Activated naive CD4-positive, alpha-beta T cell treated with anti-CD3 and anti-CD28 coated beads, Interleukin-2, amount 50 U/mL, for 72 hours (primary cell): Measurements from ENCODE around the gene ATR. TPM values are rescaled to one million over a fixed set of nuclear protein-coding genes. Genes with fewer than 3 reads are reported as not detected.
"Not testable (repeated sequence)": the region's sequence is repeated elsewhere in the genome, so short reads cannot be mapped to it uniquely, and the experiment has no call there.

Source experiments
- ATAC-seq, 2 donors: fragments of 150-1000 bp; cut with Tn5 transposase; 2 replicates each; pipeline ENCODE4 v1.10.0; 2021; ENCODE audit warnings: mild to moderate bottlenecking in 2 of 2, moderate library complexity in 2 of 2
- DNase-seq, 2 donors: peaks; one replicate each; pipeline ENCODE4 v3.0.0; 2021 to 2022; ENCODE audit warnings: low spot score in 2 of 2
- H3K27ac Mint-ChIP-seq, 2 donors: one replicate each; pipeline ENCODE4 v1.8.0; 2022; ENCODE audit warnings: mild to moderate bottlenecking in 2 of 2, mixed read lengths in 2 of 2
- H3K36me3 Mint-ChIP-seq, 2 donors: one replicate each; pipeline ENCODE4 v1.8.0; 2022; ENCODE audit warnings: mixed read lengths in 2 of 2
- H3K9me3 Mint-ChIP-seq, 2 donors: one replicate each; pipeline ENCODE4 v1.8.0; 2022; ENCODE audit warnings: mixed read lengths in 2 of 2
- total RNA-seq, 2 donors: library from RNA; stranded (reverse); gene quantifications; one replicate each; pipeline ENCODE4 v1.2.3, GENCODE V29; 2022

The ATR gene
- 10 to 100 TPM; 33.1 to 45.0 TPM for total RNA-seq

DNA sequence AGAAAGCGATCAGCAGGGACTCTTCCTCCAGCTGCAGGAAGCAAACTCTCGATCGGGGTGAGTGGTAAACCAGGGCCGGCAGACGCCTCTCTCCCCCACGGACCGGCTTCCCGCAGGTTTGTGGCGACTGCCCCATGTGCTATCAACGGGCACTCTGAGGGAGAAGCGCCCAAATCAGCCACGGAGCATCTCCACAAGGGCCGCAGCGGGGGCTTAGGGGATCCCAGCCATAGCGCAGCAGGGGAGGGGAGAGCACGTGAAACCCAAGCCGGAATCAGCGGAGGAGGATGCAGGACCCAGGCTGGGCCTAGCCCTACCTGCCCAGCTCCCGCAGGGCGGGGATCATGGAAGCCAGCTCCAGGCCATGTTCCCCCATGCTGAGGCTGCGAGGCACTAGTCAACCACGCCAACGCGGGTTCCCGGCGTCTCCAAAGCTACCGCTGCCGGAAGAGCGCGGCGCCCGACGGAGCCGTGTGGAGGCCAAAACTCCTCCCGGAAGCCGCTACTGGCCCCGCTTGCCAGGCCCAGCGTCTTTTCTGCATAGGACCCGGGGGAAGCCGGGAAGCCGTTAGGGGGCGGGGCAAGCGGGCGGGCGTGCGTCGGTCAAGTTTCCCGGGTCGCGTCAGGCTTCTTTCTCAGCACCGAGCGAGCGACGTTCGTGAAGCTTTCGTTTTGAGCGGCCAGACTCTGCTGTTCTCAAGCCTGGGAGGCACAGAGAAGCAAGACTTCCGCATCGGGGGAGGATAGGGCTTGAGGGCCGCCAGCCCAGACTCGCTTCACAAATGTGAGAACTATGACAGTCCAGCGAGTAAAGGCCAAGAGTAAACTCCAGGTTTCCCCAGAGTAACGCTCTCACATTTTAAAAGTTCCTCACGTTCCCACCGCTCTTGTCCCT, at the start of gene ATR:
TSS of gene ATR (minus strand) at position 405 of the 895 bp plus-strand sequence. CDS start at position 376, 29 bp downstream.
- Mint-ChIP-seq H3K9me3 (no peaks in the 10 kb centered on the region), H3K36me3 (peaks cover 7 to 22% of the 10 kb centered on the region in 2 donors), H3K27ac (peak within 1 kb of the TSS; percentile 91 to 100)
- ATAC-seq (peak; percentile 94 to 95), DNase-seq (peak; percentile 96 to 97)

DNA sequence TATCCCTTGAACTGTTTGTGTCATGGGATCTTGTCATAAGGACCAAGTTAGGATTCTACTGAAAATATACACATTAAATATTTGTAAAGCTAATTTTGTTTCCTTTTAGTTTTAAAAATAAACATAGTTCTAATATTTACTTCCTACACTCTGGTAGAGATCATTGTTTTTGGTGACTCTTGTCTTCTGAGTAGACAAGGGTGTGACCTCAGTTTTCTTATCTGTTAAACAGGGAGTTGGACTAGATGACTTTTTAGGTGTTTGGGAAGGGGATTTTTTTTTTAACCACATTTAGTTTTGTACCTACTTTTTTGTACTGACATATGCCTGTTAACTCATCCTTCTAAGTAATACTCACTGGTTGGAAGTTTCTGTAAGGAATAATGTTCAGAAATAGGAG, 48.4 kb upstream of the ATR start:
- H3K27ac Mint-ChIP-seq, result no peak overlapping the region
- ATAC-seq (no peak), DNase-seq (no peak)
- no peaks in the 10 kb centered on the region for H3K9me3 Mint-ChIP-seq
- no peaks in the 10 kb centered on the region for H3K36me3 Mint-ChIP-seq

DNA sequence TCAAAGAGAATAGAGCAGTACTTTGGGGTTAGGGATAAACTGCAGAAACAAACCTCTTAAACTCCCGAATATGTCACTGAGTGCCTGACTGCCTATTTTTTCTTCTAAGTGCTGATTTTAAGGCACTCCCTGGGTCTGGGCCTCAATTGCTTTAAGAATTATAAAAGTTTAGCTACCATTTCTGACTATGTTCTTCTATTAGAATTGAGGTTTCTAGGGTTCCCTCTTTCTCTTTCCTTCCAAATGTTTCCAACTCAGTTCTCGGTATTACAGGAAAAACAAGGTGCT, 46.6 kb upstream of the ATR start:
- Mint-ChIP-seq H3K36me3 (no peaks in the 10 kb centered on the region), H3K9me3 (no peaks in the 10 kb centered on the region), H3K27ac (no peak overlapping the region)
- ATAC-seq, result no peak
- DNase-seq, result no peak

DNA sequence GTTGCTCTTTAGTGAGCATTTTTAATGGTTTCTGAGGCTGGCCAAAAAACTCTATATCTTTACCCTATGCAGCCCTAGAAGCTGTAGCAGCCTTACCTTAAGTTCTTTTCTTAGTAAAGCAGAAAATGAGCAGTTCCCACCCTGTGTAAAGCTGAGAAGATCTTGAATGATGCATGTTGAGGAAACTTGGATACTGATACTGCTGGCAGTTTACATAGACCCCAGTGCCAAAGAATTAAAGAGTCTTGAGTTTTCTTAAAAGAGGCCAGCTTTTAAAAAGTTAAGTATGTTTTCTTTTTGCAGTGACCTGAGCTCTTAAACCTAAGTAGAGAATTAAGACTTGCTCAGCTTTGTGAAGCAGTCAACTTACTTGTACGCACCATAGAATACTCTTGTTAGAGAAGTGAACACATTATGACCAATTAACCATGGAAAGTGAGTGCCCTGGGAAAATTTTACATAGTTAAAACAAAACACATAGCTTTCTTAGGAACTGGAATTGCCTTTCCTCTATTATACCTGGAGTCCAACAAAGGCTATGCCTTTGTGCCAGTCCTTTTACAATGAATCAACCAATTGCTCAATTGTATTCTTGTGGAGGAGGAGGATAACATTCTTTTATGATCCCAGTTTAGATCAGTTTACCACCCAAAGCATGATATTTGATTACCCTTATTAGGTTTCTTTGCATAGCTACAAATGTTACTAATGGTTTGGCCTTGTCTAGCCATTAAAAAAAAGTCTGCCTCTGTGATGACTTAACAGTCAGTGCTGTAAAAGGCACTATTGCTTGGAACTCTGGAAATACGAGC, 46.0 kb upstream of the ATR start:
- Mint-ChIP-seq H3K27ac (no peak overlapping the region), H3K9me3 (no peaks in the 10 kb centered on the region), H3K36me3 (no peaks in the 10 kb centered on the region)
- no peak for DNase-seq
- no peak for ATAC-seq

DNA sequence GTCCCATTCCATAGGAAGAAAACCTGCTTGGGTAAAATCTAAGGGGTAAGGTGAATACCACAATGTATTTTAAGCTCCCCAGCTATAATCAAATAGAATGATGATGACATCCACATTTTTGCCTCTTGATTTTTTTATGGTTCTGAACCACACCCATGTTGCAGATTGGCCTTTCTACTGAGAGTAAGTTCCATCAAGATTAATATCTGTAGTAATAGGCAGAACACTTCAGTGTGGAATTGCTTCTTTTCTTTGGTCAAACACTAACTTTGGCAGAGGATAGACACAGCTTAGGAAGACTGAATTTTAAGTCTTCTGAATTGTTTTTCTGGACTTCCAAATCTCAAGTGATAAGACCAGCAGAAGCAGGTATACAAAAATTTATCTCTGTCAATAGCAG, 44.7 kb upstream of the ATR start:
- Mint-ChIP-seq H3K9me3 (no peaks in the 10 kb centered on the region), H3K27ac (no peak overlapping the region), H3K36me3 (no peaks in the 10 kb centered on the region)
- DNase-seq (no peak), ATAC-seq (no peak)

DNA sequence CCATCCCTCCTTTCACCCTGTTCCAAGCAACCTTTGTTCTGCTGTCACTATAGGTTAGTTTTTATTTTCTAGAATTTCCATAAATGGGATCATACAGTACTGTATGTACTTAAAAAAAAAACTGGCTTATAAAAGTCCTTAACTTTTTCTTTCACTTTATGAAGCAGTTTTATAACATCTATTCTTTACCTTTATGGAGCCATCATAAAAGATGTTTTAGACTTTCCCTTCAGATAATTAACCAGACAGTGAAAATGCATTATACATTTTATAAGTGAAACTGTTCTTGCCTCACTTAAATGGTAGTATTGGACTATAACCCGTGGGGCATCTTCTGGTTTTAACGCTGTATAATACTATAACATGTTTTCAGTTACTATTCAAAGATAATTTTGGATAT, 43.9 kb upstream of the ATR start:
- ATAC-seq (no peak), DNase-seq (no peak)
- Mint-ChIP-seq H3K36me3 (no peaks in the 10 kb centered on the region), H3K27ac (no peak overlapping the region), H3K9me3 (no peaks in the 10 kb centered on the region)

DNA sequence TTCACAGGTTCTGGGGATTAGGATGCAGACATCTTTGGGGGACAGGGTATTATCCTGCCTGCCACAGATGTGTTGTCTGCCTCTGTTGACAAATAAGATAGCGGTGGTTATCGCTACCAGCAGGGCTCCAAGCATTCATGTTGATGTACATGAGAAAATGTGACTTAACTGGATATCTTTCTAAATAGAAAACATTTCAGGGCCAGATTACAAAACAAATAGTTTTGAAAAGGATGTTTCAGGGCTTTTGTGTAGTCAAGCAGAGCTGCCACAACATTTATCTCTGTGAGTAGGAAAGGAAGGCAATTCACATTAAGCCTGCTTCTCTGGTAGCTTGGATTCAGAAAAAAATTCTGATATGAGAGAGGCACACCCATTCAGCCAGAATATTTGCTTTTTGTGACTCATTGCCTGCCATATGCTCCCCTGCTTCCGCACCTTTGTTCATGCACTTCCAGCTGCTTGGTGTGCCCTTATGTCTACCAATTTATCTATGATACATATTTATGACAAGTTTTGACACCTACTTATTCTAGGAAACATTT, 40.5 kb upstream of the ATR start:
- Mint-ChIP-seq H3K36me3 (no peaks in the 10 kb centered on the region), H3K9me3 (no peaks in the 10 kb centered on the region), H3K27ac (no peak overlapping the region)
- ATAC-seq (no peak), DNase-seq (no peak)

DNA sequence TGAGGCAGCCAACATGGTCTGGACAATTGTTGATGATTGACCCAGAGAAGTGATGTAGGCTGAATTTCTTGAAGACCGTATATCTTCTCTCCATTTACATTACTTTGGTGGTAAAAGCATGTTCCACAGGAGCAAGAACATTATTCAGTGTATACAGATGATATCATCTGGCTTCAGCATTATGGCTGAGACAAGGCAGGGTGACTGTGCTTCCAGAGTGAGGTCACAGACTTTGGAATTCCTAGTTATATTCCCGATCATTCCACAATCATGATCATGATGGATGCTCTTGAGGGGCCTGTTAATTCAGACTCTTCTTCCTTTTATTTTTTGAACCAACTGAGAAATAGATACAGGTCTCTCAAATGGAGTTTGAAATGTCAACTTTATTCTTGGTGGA, 36.6 kb upstream of the ATR start:
- ATAC-seq, result no peak
- no peaks in the 10 kb centered on the region for H3K9me3 Mint-ChIP-seq
- no peaks in the 10 kb centered on the region for H3K36me3 Mint-ChIP-seq
- DNase-seq, result no peak
- no peak overlapping the region for H3K27ac Mint-ChIP-seq

DNA sequence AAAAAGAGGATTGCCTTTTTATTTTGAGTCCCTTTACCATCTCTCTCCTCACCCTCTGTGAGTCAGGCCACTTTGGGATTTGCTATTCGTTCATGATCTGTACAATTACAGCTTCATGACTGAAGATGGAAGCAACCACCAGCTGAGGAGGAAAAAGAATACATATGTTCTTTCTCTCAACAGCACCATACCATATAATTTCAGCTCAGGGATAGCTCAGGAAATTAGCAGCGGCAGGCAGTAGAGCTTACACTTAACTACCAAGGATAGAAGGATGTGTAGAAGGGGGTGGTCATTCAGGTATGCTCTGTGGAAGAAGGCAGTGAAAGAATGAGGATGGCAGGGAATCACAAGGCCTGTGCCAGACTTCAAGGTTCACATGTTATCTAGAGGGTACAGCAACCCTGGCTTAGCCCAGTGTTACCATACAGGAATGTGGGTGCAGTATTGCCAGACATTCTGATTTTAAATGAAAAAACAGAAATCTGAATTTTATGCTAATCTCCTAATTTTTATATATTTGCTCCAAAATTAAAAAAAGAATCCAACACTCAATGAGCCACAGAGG, 35.6 kb upstream of the ATR start:
- DNase-seq (no peak), ATAC-seq (no peak)
- Mint-ChIP-seq H3K27ac (no peak overlapping the region), H3K9me3 (no peaks in the 10 kb centered on the region), H3K36me3 (no peaks in the 10 kb centered on the region)

DNA sequence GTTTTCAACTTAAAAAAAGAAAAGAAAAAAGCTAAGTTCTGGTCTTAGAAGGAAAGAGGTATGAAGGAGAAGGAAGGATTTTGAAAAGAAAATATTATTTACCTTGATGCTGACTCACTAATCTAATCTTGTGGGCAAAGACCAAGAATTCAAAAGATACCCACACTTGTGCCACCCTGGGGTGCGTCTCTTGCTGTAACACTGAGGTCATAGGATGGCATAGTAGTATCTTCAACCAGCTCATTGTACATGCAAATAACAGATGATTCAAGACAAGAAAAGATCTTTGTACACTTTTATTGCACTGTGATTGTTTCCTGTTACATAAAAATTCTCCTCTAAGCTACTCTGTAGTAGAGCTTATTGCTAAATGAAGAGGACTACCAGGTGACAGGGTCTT, 35.0 kb upstream of the ATR start:
- no peaks in the 10 kb centered on the region for H3K9me3 Mint-ChIP-seq
- H3K36me3 Mint-ChIP-seq, result no peaks in the 10 kb centered on the region
- H3K27ac Mint-ChIP-seq, result no peak overlapping the region
- DNase-seq (no peak), ATAC-seq (no peak)

DNA sequence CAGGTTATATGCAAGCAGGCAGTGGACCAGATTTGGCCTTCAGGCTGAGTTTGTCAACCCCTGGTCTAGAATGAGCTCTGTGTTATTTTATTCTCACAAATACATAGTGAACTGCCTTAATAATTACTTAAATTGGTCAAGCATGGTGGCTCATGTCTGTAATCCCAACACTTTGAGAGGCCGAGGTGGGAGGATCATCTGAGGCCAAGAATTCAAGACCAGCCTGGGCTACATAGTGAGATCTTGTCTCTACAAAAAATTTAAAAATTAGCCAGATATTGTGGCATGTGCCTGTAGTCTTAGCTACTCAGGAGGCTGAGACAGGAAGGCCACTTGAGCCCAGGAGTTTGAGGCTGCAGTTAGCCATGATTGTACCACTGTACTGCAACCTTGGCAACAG, 32.7 kb upstream of the ATR start:
- no peak for ATAC-seq
- no peaks in the 10 kb centered on the region for H3K9me3 Mint-ChIP-seq

DNA sequence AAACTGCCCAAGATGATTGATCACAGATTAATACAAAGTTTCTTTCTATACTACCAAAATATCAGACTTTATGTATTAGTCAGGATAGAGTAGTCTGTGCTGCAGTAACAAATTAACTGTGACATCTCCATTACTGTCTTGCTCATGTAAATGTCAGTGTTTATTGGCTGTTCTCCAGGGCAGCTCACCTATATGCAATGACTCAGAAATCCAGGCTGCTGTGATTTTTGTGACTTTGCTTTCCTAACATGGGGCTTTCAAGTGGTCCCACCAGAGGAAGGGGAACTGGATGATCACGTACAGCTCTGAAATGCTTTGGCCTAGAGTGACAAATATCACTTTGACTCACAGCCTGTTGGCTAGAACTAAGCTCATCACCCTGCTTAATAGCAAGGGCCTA, 30.6 kb upstream of the ATR start:
- Mint-ChIP-seq H3K9me3 (no peaks in the 10 kb centered on the region), H3K36me3 (no peaks in the 10 kb centered on the region), H3K27ac (no peak overlapping the region)
- no peak for DNase-seq
- ATAC-seq, result peak in 1 of 2 donors; percentile 47

More for the DNA sequence above, 32.7 kb upstream of the ATR start:
- DNase-seq, result no peak
- H3K27ac Mint-ChIP-seq, result no peak overlapping the region
- no peaks in the 10 kb centered on the region for H3K36me3 Mint-ChIP-seq

DNA sequence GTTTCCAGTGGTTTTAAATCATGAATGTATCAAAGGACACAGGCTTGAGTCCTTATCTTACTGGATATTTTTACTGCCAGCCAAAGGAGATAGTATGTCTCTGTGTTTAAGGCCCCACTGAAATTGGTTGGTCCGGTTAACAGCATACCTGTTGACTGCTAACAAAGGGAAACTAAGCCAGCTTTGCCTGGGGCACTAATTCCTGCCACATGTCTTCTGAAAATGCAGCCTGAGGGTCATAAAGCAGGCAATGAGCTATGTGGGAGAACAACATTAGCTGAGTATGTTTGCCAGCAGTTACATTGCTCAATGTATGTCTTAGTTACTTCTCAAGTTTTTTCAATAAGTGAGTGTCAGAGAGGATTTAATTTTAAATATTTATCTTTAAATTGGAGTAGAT, 30.1 kb upstream of the ATR start:
- Mint-ChIP-seq H3K27ac (no peak overlapping the region), H3K36me3 (no peaks in the 10 kb centered on the region), H3K9me3 (no peaks in the 10 kb centered on the region)
- DNase-seq, result no peak
- no peak for ATAC-seq

DNA sequence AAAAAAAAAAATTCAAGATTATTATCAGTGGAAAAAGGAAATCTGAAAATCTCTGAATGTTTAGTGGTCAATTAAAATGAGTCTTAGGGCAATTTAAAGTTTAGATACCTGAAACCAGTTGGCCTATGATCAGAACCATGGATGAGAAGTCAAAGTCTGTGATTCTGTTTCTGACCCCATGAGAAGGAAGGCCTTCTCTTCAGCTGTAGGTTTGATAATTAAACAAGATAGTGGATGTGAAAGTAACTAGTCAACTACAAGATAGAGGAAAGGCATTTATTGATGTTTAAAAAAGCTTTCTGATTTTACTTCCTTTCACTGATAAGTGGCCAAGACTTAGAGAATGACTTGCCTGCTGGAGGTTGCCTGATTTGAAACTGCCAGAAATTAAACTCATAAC, 26.4 kb upstream of the ATR start:
- H3K9me3 Mint-ChIP-seq, result no peaks in the 10 kb centered on the region
- H3K36me3 Mint-ChIP-seq, result no peaks in the 10 kb centered on the region
- no peak for DNase-seq
- no peak overlapping the region for H3K27ac Mint-ChIP-seq
- no peak for ATAC-seq

DNA sequence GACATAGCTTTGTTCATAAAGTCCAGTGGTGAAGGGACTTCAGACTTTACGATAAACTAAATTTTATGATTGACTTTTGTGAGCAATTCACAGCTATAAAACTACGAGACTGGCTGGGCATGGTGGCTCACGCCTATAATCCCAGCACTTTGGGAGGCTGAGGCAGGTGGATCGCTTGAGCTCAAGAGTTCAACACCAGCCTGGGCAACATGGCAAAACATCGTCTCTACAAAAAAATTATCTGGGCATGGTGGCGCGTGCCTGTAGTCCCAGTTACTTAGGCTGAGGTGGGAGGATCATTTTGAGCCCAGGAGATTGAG, 24.8 kb upstream of the ATR start:
- H3K9me3 Mint-ChIP-seq, DNase-seq, H3K36me3 Mint-ChIP-seq, H3K27ac Mint-ChIP-seq, ATAC-seq: not testable (repeated sequence)

DNA sequence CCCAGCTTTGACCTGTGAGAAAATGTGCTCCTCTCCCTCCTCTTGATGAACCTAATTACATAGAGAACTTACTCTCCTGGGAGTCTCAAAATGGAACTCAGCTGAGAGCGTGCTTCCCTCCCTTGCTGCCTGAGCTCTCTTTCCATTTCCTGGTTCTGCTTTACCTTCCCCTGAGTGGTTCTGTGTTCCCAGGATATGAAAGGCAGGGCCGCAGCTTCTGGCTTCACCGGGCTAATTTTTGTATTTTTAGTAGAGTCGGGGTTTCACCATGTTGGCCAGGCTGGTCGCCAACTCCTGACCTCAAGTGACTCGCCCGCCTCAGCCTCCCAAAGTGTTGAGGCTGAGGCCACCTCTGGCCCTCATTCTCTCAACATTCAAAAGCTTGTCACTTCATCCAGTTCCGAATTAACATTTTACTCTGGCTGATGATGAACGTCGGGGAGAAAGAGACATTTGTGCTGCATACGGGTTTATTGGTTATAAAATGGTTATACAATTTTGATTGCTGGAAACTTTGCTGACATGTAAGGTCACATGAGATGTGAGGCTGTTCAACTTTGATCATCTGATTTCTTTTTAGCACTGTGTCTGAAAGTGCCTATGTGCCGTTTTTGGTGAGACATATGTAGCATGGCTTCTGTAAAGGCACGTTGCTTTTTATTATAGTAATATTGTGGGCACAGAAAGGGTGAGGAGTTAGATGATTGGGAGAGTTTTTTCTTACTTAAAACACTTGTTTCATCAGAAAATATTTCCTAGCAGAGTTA, 24.3 kb upstream of the ATR start:
- Mint-ChIP-seq H3K27ac (no peak overlapping the region), H3K9me3 (no peaks in the 10 kb centered on the region), H3K36me3 (no peaks in the 10 kb centered on the region)
- ATAC-seq, result no peak
- no peak for DNase-seq

DNA sequence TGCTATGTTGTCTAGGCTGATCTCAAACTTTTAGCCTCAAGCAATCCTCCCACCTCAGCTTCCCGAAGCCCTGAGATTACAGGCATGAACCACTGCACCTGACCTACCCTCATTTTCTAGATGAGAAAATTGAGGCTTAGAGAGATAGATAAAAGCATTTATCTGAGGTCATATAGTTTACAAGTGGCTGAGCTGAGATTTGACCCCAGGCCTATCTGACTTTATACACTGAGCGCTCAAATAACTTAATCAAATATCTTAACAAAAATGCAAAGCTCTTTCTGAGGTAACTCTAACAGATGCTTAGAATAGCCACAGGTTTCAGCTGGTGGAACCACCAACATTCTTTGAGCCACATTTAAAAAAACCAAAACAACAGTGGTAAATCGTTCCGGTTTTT, 23.2 kb upstream of the ATR start:
- Mint-ChIP-seq H3K36me3 (no peaks in the 10 kb centered on the region), H3K9me3 (no peaks in the 10 kb centered on the region), H3K27ac (no peak overlapping the region)
- no peak for DNase-seq
- ATAC-seq, result no peak
